ENCODE measurements around the gene ETF1. TPM values are rescaled to one million over a fixed set of nuclear protein-coding genes. Genes with fewer than 3 reads are reported as not detected.

The ETF1 gene
- total and polyA plus RNA-seq, 8 donors: 68.9 to 112 (median 80.0) TPM

DNA sequence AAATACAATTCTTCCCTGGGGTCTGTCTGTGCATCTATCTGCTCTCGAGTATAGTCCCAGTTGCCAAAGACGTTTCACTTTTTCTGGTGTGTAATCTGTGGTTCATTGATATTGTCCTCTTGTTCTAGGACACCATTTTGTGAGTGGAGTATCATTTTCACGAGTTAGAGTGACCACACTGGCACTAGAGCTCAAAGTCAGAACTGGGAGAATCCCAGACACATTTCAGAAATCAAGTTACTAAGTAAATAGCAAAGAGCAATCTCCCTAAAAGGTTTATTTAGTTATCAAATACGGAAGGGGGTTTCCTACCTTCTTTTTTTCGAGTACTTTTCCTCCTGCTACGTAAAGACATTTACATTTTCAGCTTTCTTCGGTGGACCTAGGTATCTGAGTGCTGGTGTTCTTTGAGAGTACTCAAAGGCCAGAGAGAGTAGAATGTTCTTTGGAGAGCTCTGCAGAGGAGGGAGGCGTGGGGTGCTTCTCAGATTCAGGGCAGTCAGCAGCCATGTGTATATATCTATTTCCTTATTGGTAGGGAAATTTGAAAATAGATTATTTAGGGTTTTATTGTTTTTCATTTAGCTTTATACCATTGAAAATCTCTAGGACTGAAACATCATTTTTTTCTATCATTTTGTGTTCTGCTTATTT lies 41.1 kb upstream of the ETF1 start:
- H3K27me3 ChIP-seq: no peaks in the 10 kb centered on the region
- intact Hi-C loops (cut with DNase I): no loop called here
- no peaks in the 10 kb centered on the region for H3K9me3 ChIP-seq
- H3K4me3 ChIP-seq: no peak overlapping the region
- H3K36me3 ChIP-seq: no peaks in the 10 kb centered on the region
- TF ChIP-seq, protein P1, sequence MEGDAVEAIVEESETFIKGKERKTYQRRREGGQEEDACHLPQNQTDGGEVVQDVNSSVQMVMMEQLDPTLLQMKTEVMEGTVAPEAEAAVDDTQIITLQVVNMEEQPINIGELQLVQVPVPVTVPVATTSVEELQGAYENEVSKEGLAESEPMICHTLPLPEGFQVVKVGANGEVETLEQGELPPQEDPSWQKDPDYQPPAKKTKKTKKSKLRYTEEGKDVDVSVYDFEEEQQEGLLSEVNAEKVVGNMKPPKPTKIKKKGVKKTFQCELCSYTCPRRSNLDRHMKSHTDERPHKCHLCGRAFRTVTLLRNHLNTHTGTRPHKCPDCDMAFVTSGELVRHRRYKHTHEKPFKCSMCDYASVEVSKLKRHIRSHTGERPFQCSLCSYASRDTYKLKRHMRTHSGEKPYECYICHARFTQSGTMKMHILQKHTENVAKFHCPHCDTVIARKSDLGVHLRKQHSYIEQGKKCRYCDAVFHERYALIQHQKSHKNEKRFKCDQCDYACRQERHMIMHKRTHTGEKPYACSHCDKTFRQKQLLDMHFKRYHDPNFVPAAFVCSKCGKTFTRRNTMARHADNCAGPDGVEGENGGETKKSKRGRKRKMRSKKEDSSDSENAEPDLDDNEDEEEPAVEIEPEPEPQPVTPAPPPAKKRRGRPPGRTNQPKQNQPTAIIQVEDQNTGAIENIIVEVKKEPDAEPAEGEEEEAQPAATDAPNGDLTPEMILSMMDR (IDR thresholded peaks at IDR 0.05): no peak
- H3K27ac ChIP-seq: no peak overlapping the region
- peaks cover 0 to 5% of the 10 kb centered on the region in 2 donors for H3K4me1 ChIP-seq
- DNase-seq: no peak
- ATAC-seq: peak; percentile 84

DNA sequence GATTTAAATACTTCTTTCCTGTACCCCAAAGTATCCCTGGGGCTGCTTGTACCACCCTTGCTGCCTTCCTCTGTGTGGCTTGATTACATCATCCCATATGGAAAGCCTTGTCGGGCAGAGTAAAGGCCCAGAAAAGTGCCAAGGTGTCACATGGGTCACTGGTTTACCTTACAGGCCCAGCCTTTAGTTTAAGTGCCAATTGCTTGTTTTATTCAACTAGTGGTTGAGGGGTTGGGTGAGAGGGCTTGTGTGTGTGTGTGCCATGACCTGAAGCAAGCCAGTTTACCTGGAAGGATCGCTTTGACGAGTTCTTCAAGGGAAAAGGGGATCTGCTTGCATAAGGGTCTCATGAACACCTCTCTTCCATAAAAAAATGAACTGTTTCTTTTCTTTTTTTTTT lies 39.9 kb upstream of the ETF1 start:
- ATAC-seq (peak; percentile 16), DNase-seq (no peak)
- intact Hi-C loops (cut with DNase I): no loop called here
- no peaks in the 10 kb centered on the region for H3K27me3 ChIP-seq
- TF ChIP-seq, protein P1 (IDR thresholded peaks at IDR 0.05): no peak
- H3K9me3 ChIP-seq: no peaks in the 10 kb centered on the region
- no peak overlapping the region for H3K27ac ChIP-seq
- H3K36me3 ChIP-seq: no peaks in the 10 kb centered on the region
- no peak overlapping the region for H3K4me3 ChIP-seq
- H3K4me1 ChIP-seq: peaks cover 0 to 6% of the 10 kb centered on the region in 2 donors

DNA sequence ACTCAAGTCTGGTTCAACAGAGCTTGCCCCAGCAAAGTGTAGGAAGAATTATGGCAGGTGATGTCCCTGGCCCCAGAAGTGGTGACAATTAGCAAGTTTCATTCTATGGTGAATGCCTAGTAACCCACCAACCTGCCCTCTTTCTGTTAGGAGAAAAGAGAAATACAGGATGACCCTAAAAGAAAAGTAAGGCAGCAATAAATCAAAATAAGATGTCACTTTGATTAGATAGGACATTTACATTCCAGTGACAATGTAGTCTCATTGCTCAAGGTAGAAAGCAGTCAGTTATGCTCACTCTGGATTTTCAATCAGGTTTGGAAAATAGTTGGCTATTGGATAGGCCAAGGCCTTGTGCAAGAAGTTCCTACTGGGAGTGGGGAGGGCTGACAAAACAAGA lies 37.7 kb upstream of the ETF1 start:
- peaks cover 5 to 6% of the 10 kb centered on the region in 2 donors for H3K4me1 ChIP-seq
- no peak for ATAC-seq

DNA sequence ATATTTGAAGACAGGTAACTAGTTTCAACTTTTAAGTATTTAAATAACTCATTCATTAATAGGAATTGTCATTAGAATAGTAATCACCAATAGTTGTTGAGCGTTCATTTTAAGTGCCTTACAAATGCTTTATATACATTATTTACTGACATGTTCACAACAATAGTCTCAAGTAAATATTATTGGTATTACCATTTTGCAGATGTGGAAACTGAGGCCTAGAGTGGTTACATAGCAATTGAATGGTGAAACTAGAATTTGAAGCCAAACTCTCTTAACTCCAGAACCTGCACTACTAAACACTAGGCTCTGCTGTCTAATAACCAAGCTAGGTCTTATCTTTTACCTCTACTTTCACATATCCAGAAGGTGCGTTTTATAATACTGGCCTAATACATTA lies 37.0 kb upstream of the ETF1 start:
- H3K4me3 ChIP-seq: no peak overlapping the region
- intact Hi-C loops (cut with DNase I): no loop called here
- TF ChIP-seq, protein P1 (IDR thresholded peaks at IDR 0.05): no peak
- H3K27me3 ChIP-seq: no peaks in the 10 kb centered on the region
- no peaks in the 10 kb centered on the region for H3K9me3 ChIP-seq
- H3K27ac ChIP-seq: no peak overlapping the region
- H3K36me3 ChIP-seq: no peaks in the 10 kb centered on the region
- no peak for ATAC-seq
- no peak for DNase-seq
- peaks cover 5 to 6% of the 10 kb centered on the region in 2 donors for H3K4me1 ChIP-seq

More for the DNA sequence above, 37.7 kb upstream of the ETF1 start:
- Histone ChIP-seq H3K27me3 (no peaks in the 10 kb centered on the region), H3K4me3 (no peak overlapping the region), H3K9me3 (no peaks in the 10 kb centered on the region), H3K27ac (no peak overlapping the region), H3K36me3 (no peaks in the 10 kb centered on the region)
- intact Hi-C loops (cut with DNase I): no loop called here
- TF ChIP-seq, protein P1 (IDR thresholded peaks at IDR 0.05): no peak
- no peak for DNase-seq

DNA sequence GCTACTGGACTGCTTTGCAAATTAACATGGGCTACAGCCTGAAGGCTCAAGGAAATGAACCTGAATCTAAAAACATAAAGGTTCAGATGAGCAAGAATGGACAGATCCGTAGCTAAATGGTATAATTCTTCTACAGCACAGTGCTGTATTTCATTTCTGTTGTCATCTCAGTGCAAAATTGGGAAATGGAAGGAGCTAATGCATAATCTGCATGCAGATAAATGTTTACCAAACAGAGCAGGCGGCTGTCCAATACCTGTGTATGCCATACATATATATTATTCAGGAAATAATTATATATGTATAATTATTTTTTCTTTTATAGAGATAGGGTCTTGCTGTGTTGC lies 36.5 kb upstream of the ETF1 start:
- peaks cover 5 to 7% of the 10 kb centered on the region in 2 donors for H3K4me1 ChIP-seq
- H3K9me3 ChIP-seq: no peaks in the 10 kb centered on the region
- no peaks in the 10 kb centered on the region for H3K27me3 ChIP-seq
- no peak for ATAC-seq
- DNase-seq: no peak
- TF ChIP-seq, protein P1 (IDR thresholded peaks at IDR 0.05): no peak
- no peak overlapping the region for H3K4me3 ChIP-seq
- H3K27ac ChIP-seq: no peak overlapping the region
- H3K36me3 ChIP-seq: no peaks in the 10 kb centered on the region
- intact Hi-C loops (cut with DNase I): no loop called here

All from left lung (tissue), 10 donors.